Measurements from ENCODE around the gene DDX25.

DNA sequence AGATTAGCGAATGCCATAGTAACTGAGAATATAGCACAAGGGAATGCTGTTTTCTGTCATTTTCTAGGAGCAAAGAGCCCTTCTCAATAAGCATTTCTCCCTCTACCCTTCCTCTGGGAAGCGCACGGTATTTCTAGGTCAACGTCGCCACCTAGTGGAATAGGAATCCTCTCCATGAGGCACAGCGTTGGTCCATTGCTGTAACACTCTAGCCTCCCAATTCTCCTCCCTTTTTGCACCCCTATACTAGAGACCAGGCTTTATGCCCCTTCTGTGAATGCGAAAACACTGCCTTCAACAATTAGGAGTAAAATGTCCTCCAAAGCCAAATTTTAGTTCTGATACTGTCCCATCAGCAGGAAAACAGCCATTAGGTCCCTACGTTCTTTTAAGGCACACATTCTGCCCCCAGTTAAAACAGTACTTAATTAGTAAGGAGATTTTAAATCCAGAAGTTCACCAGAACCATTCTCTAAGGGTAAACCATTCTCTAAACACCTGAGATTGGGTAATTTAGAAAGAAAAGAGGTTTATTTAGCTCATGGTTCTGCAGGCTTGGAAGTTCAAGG is 29.7 kb upstream of the DDX25 start:
- TF ChIP-seq, protein P1, sequence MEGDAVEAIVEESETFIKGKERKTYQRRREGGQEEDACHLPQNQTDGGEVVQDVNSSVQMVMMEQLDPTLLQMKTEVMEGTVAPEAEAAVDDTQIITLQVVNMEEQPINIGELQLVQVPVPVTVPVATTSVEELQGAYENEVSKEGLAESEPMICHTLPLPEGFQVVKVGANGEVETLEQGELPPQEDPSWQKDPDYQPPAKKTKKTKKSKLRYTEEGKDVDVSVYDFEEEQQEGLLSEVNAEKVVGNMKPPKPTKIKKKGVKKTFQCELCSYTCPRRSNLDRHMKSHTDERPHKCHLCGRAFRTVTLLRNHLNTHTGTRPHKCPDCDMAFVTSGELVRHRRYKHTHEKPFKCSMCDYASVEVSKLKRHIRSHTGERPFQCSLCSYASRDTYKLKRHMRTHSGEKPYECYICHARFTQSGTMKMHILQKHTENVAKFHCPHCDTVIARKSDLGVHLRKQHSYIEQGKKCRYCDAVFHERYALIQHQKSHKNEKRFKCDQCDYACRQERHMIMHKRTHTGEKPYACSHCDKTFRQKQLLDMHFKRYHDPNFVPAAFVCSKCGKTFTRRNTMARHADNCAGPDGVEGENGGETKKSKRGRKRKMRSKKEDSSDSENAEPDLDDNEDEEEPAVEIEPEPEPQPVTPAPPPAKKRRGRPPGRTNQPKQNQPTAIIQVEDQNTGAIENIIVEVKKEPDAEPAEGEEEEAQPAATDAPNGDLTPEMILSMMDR (conservative IDR thresholded peaks at IDR 0.05), result peak; percentile 92
- no peak for TF ChIP-seq ZFX (IDR thresholded peaks at IDR 0.05)
